Neural cell (in vitro differentiated cells): ENCODE measurements around the gene APOBR. TPM values are rescaled to one million over a fixed set of nuclear protein-coding genes. Genes with fewer than 3 reads are reported as not detected.

Experiments used
- H2AFZ ChIP-seq: fragments of 200-600, 300-800 bp; sonication (generic), shearing (Covaris generic); 2 replicates; pipeline ENCODE4 v1.6.0; 2014; ENCODE audit warnings: low read depth, mild to moderate bottlenecking, antibody characterized with exemption, low read length, moderate library complexity
- H3F3A ChIP-seq: fragments of 200-600 bp; shearing (Covaris generic); 2 replicates; pipeline ENCODE4 v1.6.1; 2016; ENCODE audit warnings: mild to moderate bottlenecking, moderate library complexity, mixed read lengths, antibody characterized with exemption, low read length; ENCODE audit not compliant: insufficient read depth, poor library complexity, severe bottlenecking
- H3K27ac ChIP-seq: fragments of 200-600, 300-800 bp; sonication (generic), shearing (Covaris generic); 2 replicates; pipeline ENCODE4 v1.5.1; 2014; ENCODE audit warnings: mild to moderate bottlenecking, low read length, moderate library complexity
- H3K27me3 ChIP-seq: fragments of 300-800, 200-600 bp; sonication (generic), shearing (Covaris generic); 2 replicates; pipeline ENCODE4 v1.6.0; 2014; ENCODE audit warnings: mild to moderate bottlenecking, low read depth, low read length, moderate library complexity; ENCODE audit not compliant: insufficient read depth
- H3K36me3 ChIP-seq: fragments of 300-800, 200-600 bp; sonication (generic), shearing (Covaris generic); 2 replicates; pipeline ENCODE4 v1.5.1; 2014; ENCODE audit warnings: mild to moderate bottlenecking, antibody characterized with exemption, low read length, moderate library complexity; ENCODE audit not compliant: insufficient read depth
- H3K4me2 ChIP-seq: fragments of 300-800, 200-600 bp; sonication (generic), shearing (Covaris generic); 2 replicates; pipeline ENCODE4 v1.6.0; 2014; ENCODE audit warnings: mild to moderate bottlenecking, low read length
- H3K4me3 ChIP-seq: fragments of 300-800, 200-600 bp; sonication (generic), shearing (Covaris generic); 2 replicates; pipeline ENCODE4 v1.5.1; 2014; ENCODE audit warnings: mild to moderate bottlenecking, low read length, moderate library complexity
- H3K79me2 ChIP-seq: fragments of 200-600 bp; shearing (Covaris generic); replicated peaks from 2 replicates; pipeline ENCODE4 v1.6.0; 2014; ENCODE audit warnings: mild to moderate bottlenecking, low read length, moderate library complexity; ENCODE audit not compliant: insufficient read depth
- H3K9ac ChIP-seq: fragments of 300-800, 200-600 bp; sonication (generic), shearing (Covaris generic); 2 replicates; pipeline ENCODE4 v1.6.1; 2016; ENCODE audit warnings: mild to moderate bottlenecking, low read length, mixed read lengths
- H3K9me2 ChIP-seq: fragments of 200-600 bp; shearing (Covaris generic); 2 replicates; pipeline ENCODE4 v1.6.1; 2016; ENCODE audit warnings: mild to moderate bottlenecking, low read length, mixed read lengths; ENCODE audit not compliant: insufficient read depth
- H3K9me3 ChIP-seq: fragments of 200-600, 300-800 bp; sonication (generic), shearing (Covaris generic); 2 replicates; pipeline ENCODE4 v1.6.1; 2016; ENCODE audit warnings: mild to moderate bottlenecking, mixed run types, low read length, moderate library complexity, mixed read lengths
- H4K20me1 ChIP-seq: fragments of 200-600 bp; shearing (Covaris generic); 2 replicates; pipeline ENCODE4 v1.6.1; 2016; ENCODE audit warnings: mild to moderate bottlenecking, mixed run types; ENCODE audit not compliant: insufficient read depth
- EP300 ChIP-seq: fragments of 450-650 bp; conservative IDR thresholded peaks from 2 replicates; pipeline ENCODE4 v1.6.1; 2014; ENCODE audit warnings: antibody characterized with exemption, mild to moderate bottlenecking, moderate library complexity; ENCODE audit not compliant: poor library complexity, severe bottlenecking
- EZH2 ChIP-seq: fragments of 200-600, 300-800 bp; shearing (Covaris generic), sonication (generic); IDR thresholded peaks from 2 replicates; pipeline ENCODE4 v1.6.1; 2014; ENCODE audit warnings: antibody characterized with exemption, low read length, borderline replicate concordance, mild to moderate bottlenecking; ENCODE audit not compliant: insufficient read depth, poor library complexity, severe bottlenecking
- MXI1 ChIP-seq: fragments of 450-650 bp; conservative IDR thresholded peaks from 2 replicates; pipeline ENCODE4 v1.6.1; 2014; ENCODE audit warnings: antibody characterized with exemption, mild to moderate bottlenecking; ENCODE audit not compliant: poor library complexity, severe bottlenecking
- POLR2AphosphoS5 ChIP-seq: IDR thresholded peaks from 2 replicates; pipeline ENCODE4 v1.6.1; 2012
- RAD21 ChIP-seq: fragments of 450-650 bp; conservative IDR thresholded peaks from 2 replicates; pipeline ENCODE4 v1.6.1; 2014; ENCODE audit warnings: antibody characterized with exemption, mild to moderate bottlenecking, moderate library complexity
- REST ChIP-seq: IDR thresholded peaks from 2 replicates; pipeline ENCODE4 v1.6.1; 2012; ENCODE audit warnings: borderline replicate concordance
- SMC3 ChIP-seq: fragments of 450-650 bp; conservative IDR thresholded peaks from 2 replicates; pipeline ENCODE4 v1.6.1; 2014; ENCODE audit warnings: antibody characterized with exemption, mild to moderate bottlenecking, moderate library complexity; ENCODE audit not compliant: poor library complexity
- TAF1 ChIP-seq: IDR thresholded peaks from 2 replicates; pipeline ENCODE4 v1.6.1; 2012; ENCODE audit warnings: low read depth
- polyA plus RNA-seq: library from polyadenylated mRNA; depleted of rRNA; stranded (reverse); fragments of >200 nt; gene quantifications from 2 replicates; pipeline ENCODE4 v1.2.3, GENCODE V29; 2014
- TF ChIP-seq, protein P1 (sequence below): fragments of 450-650 bp; IDR thresholded peaks from 2 replicates; pipeline ENCODE4 v1.5.1; 2014; ENCODE audit warnings: antibody characterized with exemption, mild to moderate bottlenecking, moderate library complexity; ENCODE audit not compliant: poor library complexity, severe bottlenecking

Gene APOBR
- polyA plus RNA-seq, 1 donor from 2014 or later = not detected

- Histone ChIP-seq H3K79me2 (no peaks in the 10 kb centered on the region), H3K4me3 (no peak overlapping the region), H3K36me3 (no peaks in the 10 kb centered on the region), H3K9me3 (no peaks in the 10 kb centered on the region), H3K9me2 (no peaks in the 10 kb centered on the region), H3K9ac (no peak overlapping the region), H3F3A (no peaks in the 10 kb centered on the region), H3K27me3 (no peaks in the 10 kb centered on the region), H3K4me2 (no peak overlapping the region), H4K20me1 (no peaks in the 10 kb centered on the region), H2AFZ (no peak overlapping the region), H3K27ac (no peak overlapping the region)
- TF ChIP-seq RAD21 (no peak), EP300 (no peak), REST (no peak), EZH2 (no peak), TAF1 (no peak)
- TF ChIP-seq, protein P1, sequence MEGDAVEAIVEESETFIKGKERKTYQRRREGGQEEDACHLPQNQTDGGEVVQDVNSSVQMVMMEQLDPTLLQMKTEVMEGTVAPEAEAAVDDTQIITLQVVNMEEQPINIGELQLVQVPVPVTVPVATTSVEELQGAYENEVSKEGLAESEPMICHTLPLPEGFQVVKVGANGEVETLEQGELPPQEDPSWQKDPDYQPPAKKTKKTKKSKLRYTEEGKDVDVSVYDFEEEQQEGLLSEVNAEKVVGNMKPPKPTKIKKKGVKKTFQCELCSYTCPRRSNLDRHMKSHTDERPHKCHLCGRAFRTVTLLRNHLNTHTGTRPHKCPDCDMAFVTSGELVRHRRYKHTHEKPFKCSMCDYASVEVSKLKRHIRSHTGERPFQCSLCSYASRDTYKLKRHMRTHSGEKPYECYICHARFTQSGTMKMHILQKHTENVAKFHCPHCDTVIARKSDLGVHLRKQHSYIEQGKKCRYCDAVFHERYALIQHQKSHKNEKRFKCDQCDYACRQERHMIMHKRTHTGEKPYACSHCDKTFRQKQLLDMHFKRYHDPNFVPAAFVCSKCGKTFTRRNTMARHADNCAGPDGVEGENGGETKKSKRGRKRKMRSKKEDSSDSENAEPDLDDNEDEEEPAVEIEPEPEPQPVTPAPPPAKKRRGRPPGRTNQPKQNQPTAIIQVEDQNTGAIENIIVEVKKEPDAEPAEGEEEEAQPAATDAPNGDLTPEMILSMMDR = no peak
Measured at GRCh38 chr16:28514246-28514645, 19.8 kb downstream of the APOBR start.

DNA sequence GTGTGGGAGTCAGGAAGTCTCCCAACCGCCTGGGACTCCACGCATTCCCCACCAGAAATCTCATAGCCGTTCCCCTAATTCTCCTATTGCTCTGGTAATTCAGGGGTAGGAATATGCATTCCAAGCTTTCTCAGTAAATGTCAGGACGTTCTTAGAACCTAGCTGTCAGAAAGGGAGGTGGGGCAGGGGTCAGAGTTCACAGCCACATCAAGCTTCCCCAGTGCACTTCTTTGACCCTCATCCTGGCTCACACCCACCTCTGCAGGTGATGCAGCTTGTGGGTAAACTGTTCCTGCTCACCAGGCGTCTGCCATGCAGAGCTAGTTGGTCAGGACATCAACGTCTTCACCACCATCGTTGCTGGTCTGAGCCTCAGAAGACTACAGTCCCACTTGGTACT lies 26.2 kb downstream of the APOBR start:
- TF ChIP-seq REST (no peak), EZH2 (no peak), RAD21 (no peak), TAF1 (no peak), POLR2AphosphoS5 (no peak), MXI1 (no peak), EP300 (no peak), SMC3 (no peak)
- TF ChIP-seq, protein P1 = no peak
- Histone ChIP-seq H3K27me3 (no peaks in the 10 kb centered on the region), H3K9ac (no peak overlapping the region), H3K79me2 (no peaks in the 10 kb centered on the region), H3K36me3 (no peaks in the 10 kb centered on the region), H3K4me3 (no peak overlapping the region), H3K9me2 (no peaks in the 10 kb centered on the region), H3F3A (no peaks in the 10 kb centered on the region), H3K27ac (no peak overlapping the region), H4K20me1 (no peaks in the 10 kb centered on the region), H2AFZ (no peak overlapping the region), H3K4me2 (no peak overlapping the region), H3K9me3 (no peaks in the 10 kb centered on the region)
